A673 (cell line): ENCODE data around the gene F3.

Experiments
- CTCF ChIP-seq: fragments of 300-800, 200-600 bp; sonication (generic); conservative IDR thresholded peaks from 2 replicates; pipeline ENCODE4 v1.5.1; 2017; ENCODE audit warnings: low read depth, mild to moderate bottlenecking, antibody characterized with exemption, low read length, moderate library complexity, mixed read lengths
- EZH2 ChIP-seq: fragments of 200-600 bp; sonication (generic); IDR thresholded peaks from 2 replicates; pipeline ENCODE4 v1.6.1; 2017; ENCODE audit warnings: borderline replicate concordance, low read depth, mild to moderate bottlenecking, mixed read lengths, antibody characterized with exemption, low read length; ENCODE audit not compliant: poor library complexity, severe bottlenecking

GRCh38 chr1:94535879-94536278 lies 5.7 kb downstream of the F3 start:
- TF ChIP-seq CTCF, result no peak
- TF ChIP-seq EZH2, result no peak
